ENCODE results near the gene ENTREP1. TPM values are rescaled to one million over a fixed set of nuclear protein-coding genes. Genes with fewer than 3 reads are reported as not detected.

The ENTREP1 gene
- total RNA-seq, 1 experiment from 2014 or later = not detected

Other genes starting within 250 kb of the ENTREP1 start
- gene TJP2, start 150.9 kb upstream of the ENTREP1 start, total RNA-seq (2014; rRNA removed; shearing (Covaris generic)) = 519 and 587 TPM in 2 replicates

Measured in HT-29 (cell line).